ENCODE measurements around the gene SORCS2.

- no peak for TF ChIP-seq CTCF (CRISPR knock-in tag; IDR thresholded peaks at IDR 0.05)
- no peak for TF ChIP-seq ZNF564 (CRISPR knock-in tag; IDR thresholded peaks at IDR 0.05)
- TF ChIP-seq ZFP36 (IDR thresholded peaks at IDR 0.05; ENCODE audit: borderline replicate concordance, low read depth, low read length, partially characterized antibody), result no peak
- no peak for TF ChIP-seq ZNF891 (CRISPR knock-in tag; IDR thresholded peaks at IDR 0.05)
- TF ChIP-seq MBD4 (IDR thresholded peaks at IDR 0.05; ENCODE audit: borderline replicate concordance, low read length), result no peak
- TF ChIP-seq ZNF547 (CRISPR knock-in tag; IDR thresholded peaks at IDR 0.05), result no peak
- TF ChIP-seq POLR2A (IDR thresholded peaks at IDR 0.05; ENCODE audit: insufficient read depth in 1 of 2, low read depth in 2 of 2, low read length in 2 of 2), result no peak
- TF ChIP-seq EP300 (IDR thresholded peaks at IDR 0.05; ENCODE audit: low read depth in 2 of 2, low read length in 2 of 2), result no peak
- TF ChIP-seq EP300 (CRISPR knock-in tag; IDR thresholded peaks at IDR 0.05; ENCODE audit: borderline replicate concordance), result no peak
- no peak for TF ChIP-seq EZH2 (conservative IDR thresholded peaks at IDR 0.05; ENCODE audit: low read depth, low read length)
- TF ChIP-seq TARDBP (CRISPR knock-in tag; IDR thresholded peaks at IDR 0.05), result no peak
Measured at GRCh38 chr4:7781993-7782392, 589.7 kb downstream of the SORCS2 start.
